HepG2 (cell line): ENCODE results near the gene C21orf58. TPM values are rescaled to one million over a fixed set of nuclear protein-coding genes. Genes with fewer than 3 reads are reported as not detected.

Experiments
- ATAC-seq: fragments of 200-7000 bp; cut with Tn5 transposase; 3 replicates; pipeline ENCODE4 v1.9.1; 2020; ENCODE audit warnings: mild to moderate bottlenecking, moderate library complexity
- BruUV-seq: library from RNA; stranded (reverse); fragments of 400-500 nt; replicated peaks from 2 replicates; lab custom pipeline; 2021; lab: Mats Ljungman, UMichigan
- CTCF ChIA-PET: fragments of 300-600 bp; formaldehyde crosslinking; extraction: SDS; loops from one replicate; lab custom pipeline; 2021; ENCODE audit warnings: low total read pairs, inconsistent platforms, low intra/inter-chr PET ratio; lab: Yijun Ruan, JAX
- POLR2A ChIA-PET: fragments of 350-600 bp; sonication (Branson Sonifier 250); formaldehyde crosslinking; loops from one replicate; lab custom pipeline; 2020; ENCODE audit warnings: antibody characterized with exemption, inconsistent platforms; lab: Yijun Ruan, JAX
- DNase-seq: peaks from one replicate; pipeline ENCODE4 v3.0.0-alpha.2; 2015; ENCODE audit warnings: low spot score
- FAIRE-seq: peaks from 3 replicates; lab custom pipeline; 2011; peaks lifted over from hg19 to GRCh38; lab: Jason Lieb, UNC
- H2AFZ ChIP-seq: one replicate; pipeline ENCODE4 v1.6.1; 2011; ENCODE audit warnings: low read length, inconsistent platforms
- H3K27ac ChIP-seq: fragments of 300-600 bp; 3 replicates; pipeline ENCODE4 v1.8.0; 2011; ENCODE audit warnings: mixed run types, mild to moderate bottlenecking, mixed read lengths, low read length, inconsistent platforms; ENCODE audit not compliant: insufficient read depth; ENCODE audit errors: extremely low read length
- H3K27me3 ChIP-seq, 2 experiments: fragments of 200-600 bp in 1 of 2; 2 replicates in 1 of 2; 3 replicates in 1 of 2; pipeline versions ENCODE4 v1.6.0 to v1.8.0; 2011; ENCODE audit warnings: low read length in 2 of 2, mild to moderate bottlenecking in 2 of 2, moderate library complexity in 2 of 2, inconsistent platforms in 1 of 2; ENCODE audit not compliant: insufficient read depth in 2 of 2, control insufficient read depth in 1 of 2
- H3K36me3 ChIP-seq, 2 experiments: fragments of 200-600 bp in 1 of 2; replicated peaks in 1 of 2; 2 replicates in 1 of 2; 3 replicates in 1 of 2; pipeline versions ENCODE4 v1.5.1 to v1.8.0; 2011; ENCODE audit warnings: low read length in 2 of 2, inconsistent platforms in 1 of 2; ENCODE audit not compliant: insufficient read depth in 2 of 2, control insufficient read depth in 1 of 2
- H3K4me1 ChIP-seq: 2 replicates; pipeline ENCODE4 v1.5.1; 2012; ENCODE audit warnings: low read length, inconsistent platforms; ENCODE audit not compliant: insufficient read depth
- H3K4me2 ChIP-seq: 2 replicates; pipeline ENCODE4 v1.6.0; 2011; ENCODE audit warnings: low read depth, low read length, inconsistent platforms
- H3K4me3 ChIP-seq, 3 experiments: fragments of 200-600 bp in 1 of 3; sonication (generic), shearing (Covaris generic) in 1 of 3; replicated peaks in 1 of 3; 2 replicates each; pipeline ENCODE4 v1.5.1; 2011 to 2016; ENCODE audit warnings: low read length in 3 of 3, inconsistent platforms in 2 of 3, low read depth in 2 of 3, mild to moderate bottlenecking in 2 of 3, control low read depth in 1 of 3, mixed read lengths in 1 of 3; ENCODE audit not compliant: insufficient read depth in 1 of 3
- H3K79me2 ChIP-seq: one replicate; pipeline ENCODE4 v1.6.1; 2011; ENCODE audit warnings: low read length, inconsistent platforms; ENCODE audit not compliant: insufficient read depth
- H3K9ac ChIP-seq: 2 replicates; pipeline ENCODE4 v1.6.0; 2011; ENCODE audit warnings: mild to moderate bottlenecking, low read depth, low read length, inconsistent platforms; ENCODE audit not compliant: insufficient read depth
- H3K9me3 ChIP-seq: 2 replicates; pipeline ENCODE4 v1.5.1; 2012; ENCODE audit warnings: mild to moderate bottlenecking, low read length
- H4K20me1 ChIP-seq: 2 replicates; pipeline ENCODE4 v1.6.0; 2011; ENCODE audit warnings: inconsistent platforms, mild to moderate bottlenecking, low read length, moderate library complexity; ENCODE audit not compliant: insufficient read depth
- CEBPB ChIP-seq: IDR thresholded peaks from 2 replicates; pipeline ENCODE4 v1.6.1; 2011; ENCODE audit warnings: low read depth, low read length, improper control_type of control experiment, borderline replicate concordance
- ISL2 ChIP-seq: sonication (generic); formaldehyde crosslinking; IDR thresholded peaks from 2 replicates; pipeline ENCODE4 v1.5.0; 2020; ENCODE audit warnings: missing genetic modification reagents
- NONO ChIP-seq, 2 experiments: fragments of 450-650 bp in 1 of 2; sonication (generic) in 1 of 2; formaldehyde crosslinking in 1 of 2; IDR thresholded peaks in 1 of 2; conservative IDR thresholded peaks in 1 of 2; 2 replicates each; pipeline versions ENCODE4 v1.6.1 to v1.8.0; 2017 to 2022; ENCODE audit warnings: mild to moderate bottlenecking in 1 of 2, missing genetic modification reagents in 1 of 2, moderate library complexity in 1 of 2
- NR2F1 ChIP-seq, 2 experiments: fragments of 450-650 bp in 1 of 2; formaldehyde crosslinking in 1 of 2; IDR thresholded peaks; 2 replicates each; pipeline versions ENCODE4 v1.5.0 to v1.6.1; 2016 to 2020; ENCODE audit warnings: mild to moderate bottlenecking in 1 of 2, missing compliant biosample characterization in 1 of 2, missing genetic modification reagents in 1 of 2, moderate library complexity in 1 of 2
- SOX6 ChIP-seq, 2 experiments: fragments of 450-650 bp in 1 of 2; sonication (generic) in 1 of 2; formaldehyde crosslinking in 1 of 2; IDR thresholded peaks; 2 replicates each; pipeline versions ENCODE4 v1.4.0 to v1.6.1; 2017 to 2020; ENCODE audit warnings: antibody characterized with exemption in 1 of 2, mild to moderate bottlenecking in 1 of 2, missing genetic modification reagents in 1 of 2
- SRF ChIP-seq: IDR thresholded peaks from 2 replicates; pipeline ENCODE4 v1.6.1; 2011; ENCODE audit warnings: mild to moderate bottlenecking, low read depth, low read length, moderate library complexity
- TERF1 ChIP-seq: sonication (generic); formaldehyde crosslinking; IDR thresholded peaks from 2 replicates; pipeline ENCODE4 v1.8.0; 2022; ENCODE audit warnings: mild to moderate bottlenecking, missing genetic modification reagents, moderate library complexity
- ZNF296 ChIP-seq: sonication (generic); formaldehyde crosslinking; conservative IDR thresholded peaks from 2 replicates; pipeline ENCODE4 v1.5.0; 2020; ENCODE audit warnings: mild to moderate bottlenecking, missing genetic modification reagents
- ZNF530 ChIP-seq: sonication (generic); formaldehyde crosslinking; IDR thresholded peaks from 2 replicates; pipeline ENCODE4 v1.5.0; 2020; ENCODE audit warnings: low read depth, mild to moderate bottlenecking, missing genetic modification reagents
- ZNF546 ChIP-seq: sonication (generic); formaldehyde crosslinking; conservative IDR thresholded peaks from 2 replicates; pipeline ENCODE4 v1.8.1; 2023; ENCODE audit warnings: mild to moderate bottlenecking, missing genetic modification reagents
- WGBS: methylation state at CpG from one replicate; pipeline ENCODE4 v1.1.6; 2017; ENCODE audit warnings: low lambda C conversion rate; 5-methylcytosine and 5-hydroxymethylcytosine counted together
- in situ Hi-C: cut with HindIII; loops from 2 replicates; pipeline ENCODE4 v1.10.0; 2017; ENCODE audit warnings: low pct_unique_long_range_greater_than_20kb; ENCODE audit not compliant: extremely low pct_ligation_motif_present
- intact Hi-C: fragments of 100-400 bp; cut with micrococcal nuclease; formaldehyde crosslinking; loops from one replicate; pipeline ENCODE4 v1.10.0; 2022; ENCODE audit not compliant: unreplicated experiment
- polyA plus RNA-seq, 8 experiments: library from polyadenylated mRNA; depleted of rRNA in 3 of 8; stranded (reverse) in 7 of 8; unstranded in 1 of 8; fragments of >200 nt; fragmentation: Illumina TruSeq in 4 of 8; extraction: Trizol in 4 of 8; gene quantifications; 2 replicates each; pipeline versions ENCODE4 v1.2.1 to v1.2.3, GENCODE V29; 2011 to 2016; ENCODE audit warnings: low read depth in 4 of 8, missing spikeins in 1 of 8, mixed read lengths in 1 of 8; ENCODE audit not compliant: insufficient read depth in 1 of 8
- total RNA-seq, 5 experiments: library from RNA; depleted of rRNA; stranded (reverse); fragments of >200 nt; fragmentation: Illumina TruSeq; extraction: Trizol; gene quantifications; 2 replicates each; pipeline ENCODE4 v1.2.3, GENCODE V29; 2016; ENCODE audit warnings: low read depth in 1 of 5

The C21orf58 gene
- total and polyA plus RNA-seq, 2 of the 13 experiments (the other 11 are each of a cell fraction or from before 2014, with no cell fraction given) = 3.5 to 6.8 TPM

GRCh38 chr21:46329796-46330195, 6.1 kb upstream of the C21orf58 start:
- BruUV-seq = no TSS peak
- intact Hi-C loops = no loop called here

GRCh38 chr21:46328151-46328550, 4.5 kb upstream of the C21orf58 start:
- Histone ChIP-seq H3K4me3 (no peak overlapping the region), H3K4me1 (peaks cover 29% of the 10 kb centered on the region), H3K79me2 (peaks cover 31% of the 10 kb centered on the region), H3K27ac (no peak overlapping the region), H3K4me2 (no peak overlapping the region), H3K9ac (no peak overlapping the region), H3K9me3 (no peaks in the 10 kb centered on the region), H3K27me3 (no peaks in the 10 kb centered on the region; a peak in 1 of 5 replicates), H3K36me3 (peaks cover 5 to 37% of the 10 kb centered on the region in 2 experiments; a peak in 3 of 5 replicates), H2AFZ (no peak overlapping the region), H4K20me1 (no peaks in the 10 kb centered on the region)
- DNase-seq (no peak), FAIRE-seq (no peak), ATAC-seq (no peak)
- WGBS = 79% methylated on average over 5 of the region's 5 CpGs
- TF ChIP-seq NONO (IDR thresholded peaks at IDR 0.05) = no peak
- TF ChIP-seq NONO (CRISPR knock-in tag; conservative IDR thresholded peaks at IDR 0.05) = no peak
- TF ChIP-seq SRF = no peak
- no peak for TF ChIP-seq ZNF296 (CRISPR knock-in tag)
- no peak for TF ChIP-seq ZNF530 (CRISPR knock-in tag)
- TF ChIP-seq TERF1 (CRISPR knock-in tag) = no peak
- TF ChIP-seq SOX6 (IDR thresholded peaks at IDR 0.05) = no peak
- TF ChIP-seq SOX6 (CRISPR knock-in tag; IDR thresholded peaks at IDR 0.05) = no peak
- ChIA-PET CTCF (no interaction called here), POLR2A (no interaction called here)
- in situ Hi-C loops (no loop called here), intact Hi-C loops (no loop called here)
- no TSS peak for BruUV-seq

More at GRCh38 chr21:46329796-46330195, 6.1 kb upstream of the C21orf58 start:
- H3K27ac ChIP-seq = peak overlapping the region; percentile 24
- ChIA-PET POLR2A (no interaction called here), CTCF (no interaction called here)
- TF ChIP-seq NR2F1 (CRISPR knock-in tag; IDR thresholded peaks at IDR 0.05) (peak in 1 of 2 experiments; percentile 26; a peak in 1 of 4 replicates), CEBPB (peak; percentile 9; the same call in 1 of the 2 replicates), ISL2 (no peak), ZNF546 (no peak)
- H3K36me3 ChIP-seq = peaks cover 9 to 44% of the 10 kb centered on the region in 2 experiments
- no peak overlapping the region for H2AFZ ChIP-seq
- DNase-seq (no peak), ATAC-seq (no peak), FAIRE-seq (no peak)
- H3K9me3 ChIP-seq = no peaks in the 10 kb centered on the region
- 83% methylated on average over 2 of the region's 2 CpGs for WGBS
- in situ Hi-C loops = no loop called here
- H3K27me3 ChIP-seq = no peaks in the 10 kb centered on the region
- peaks cover 29% of the 10 kb centered on the region for H3K4me1 ChIP-seq
- H3K4me2 ChIP-seq = no peak overlapping the region
- H4K20me1 ChIP-seq = no peaks in the 10 kb centered on the region
- H3K9ac ChIP-seq = no peak overlapping the region
- no peak overlapping the region for H3K4me3 ChIP-seq
- H3K79me2 ChIP-seq = peaks cover 27% of the 10 kb centered on the region
